ENCODE results near the gene PSIP1. TPM values are rescaled to one million over a fixed set of nuclear protein-coding genes. Genes with fewer than 3 reads are reported as not detected.
"Not testable (repeated sequence)": the region's sequence is repeated elsewhere in the genome, so short reads cannot be mapped to it uniquely, and the experiment has no call there.

PSIP1 gene
- total RNA-seq, 2 donors from 2014 or later, result 25.5 to 41.2 TPM

GRCh38 chr9:15542624-15543023 lies 31.9 kb upstream of the PSIP1 start:
- no peaks in the 10 kb centered on the region for H3K9me3 ChIP-seq
- H3K9ac ChIP-seq (ENCODE audit: low read depth in 2 of 2, low read length in 2 of 2), result no peak overlapping the region
- H3K4me3 ChIP-seq, result no peak overlapping the region
- no peaks in the 10 kb centered on the region for H3K4me1 ChIP-seq
- H3K36me3 ChIP-seq, result no peaks in the 10 kb centered on the region
- no peaks in the 10 kb centered on the region for H3K27me3 ChIP-seq
- intact Hi-C loops (cut with DNase I), result no loop called here
- no peak overlapping the region for H3K27ac ChIP-seq
- TF ChIP-seq CTCF (IDR thresholded peaks at IDR 0.05), result no peak
- DNase-seq, result no peak

GRCh38 chr9:15541872-15542271 lies 31.1 kb upstream of the PSIP1 start:
- intact Hi-C loops (cut with DNase I), result no loop called here
- H3K27ac ChIP-seq, result no peak overlapping the region
- H3K9ac ChIP-seq (ENCODE audit: low read depth in 2 of 2, low read length in 2 of 2), result no peak overlapping the region
- DNase-seq, result no peak
- no peaks in the 10 kb centered on the region for H3K27me3 ChIP-seq
- no peak overlapping the region for H3K4me3 ChIP-seq
- H3K9me3 ChIP-seq, result no peaks in the 10 kb centered on the region
- no peak for TF ChIP-seq CTCF (IDR thresholded peaks at IDR 0.05)
- no peaks in the 10 kb centered on the region for H3K36me3 ChIP-seq
- no peaks in the 10 kb centered on the region for H3K4me1 ChIP-seq

- intact Hi-C loops (cut with DNase I), result no loop called here
- H3K36me3 ChIP-seq, result no peaks in the 10 kb centered on the region
Observed at GRCh38 chr9:15531380-15531779, 20.6 kb upstream of the PSIP1 start.

GRCh38 chr9:15529566-15530324 lies 19.0 kb upstream of the PSIP1 start:
- no peak for TF ChIP-seq CTCF (IDR thresholded peaks at IDR 0.05)
- intact Hi-C loops (cut with DNase I), result no loop called here
- DNase-seq, result no peak
- H3K27ac ChIP-seq, result no peak overlapping the region
- H3K4me3 ChIP-seq, result no peak overlapping the region
- H3K27me3 ChIP-seq, result no peaks in the 10 kb centered on the region
- no peak overlapping the region for H3K9ac ChIP-seq (ENCODE audit: low read depth in 2 of 2, low read length in 2 of 2)
- H3K4me1 ChIP-seq, result no peaks in the 10 kb centered on the region
- no peaks in the 10 kb centered on the region for H3K9me3 ChIP-seq
- H3K36me3 ChIP-seq, result no peaks in the 10 kb centered on the region

More at GRCh38 chr9:15531380-15531779, 20.6 kb upstream of the PSIP1 start:
- no peak for TF ChIP-seq CTCF (IDR thresholded peaks at IDR 0.05)
- DNase-seq, result no peak
- Histone ChIP-seq H3K27me3 (no peaks in the 10 kb centered on the region), H3K27ac (no peak overlapping the region), H3K9ac (ENCODE audit: low read depth in 2 of 2, low read length in 2 of 2) (no peak overlapping the region), H3K9me3 (no peaks in the 10 kb centered on the region), H3K4me1 (no peaks in the 10 kb centered on the region), H3K4me3 (no peak overlapping the region)

GRCh38 chr9:15527035-15527434 lies 16.3 kb upstream of the PSIP1 start:
- H3K9me3 ChIP-seq; H3K27ac ChIP-seq; H3K27me3 ChIP-seq; H3K9ac ChIP-seq (ENCODE audit: low read depth in 2 of 2, low read length in 2 of 2); H3K4me3 ChIP-seq; intact Hi-C loops (cut with DNase I); H3K4me1 ChIP-seq; H3K36me3 ChIP-seq; DNase-seq: not testable (repeated sequence)

GRCh38 chr9:15525958-15526357 lies 15.2 kb upstream of the PSIP1 start:
- Histone ChIP-seq H3K9me3 (no peaks in the 10 kb centered on the region), H3K9ac (ENCODE audit: low read depth in 2 of 2, low read length in 2 of 2) (no peak overlapping the region), H3K36me3 (no peaks in the 10 kb centered on the region), H3K4me3 (no peak overlapping the region), H3K4me1 (no peaks in the 10 kb centered on the region), H3K27me3 (no peaks in the 10 kb centered on the region), H3K27ac (no peak overlapping the region)
- no peak for DNase-seq
- no peak for TF ChIP-seq CTCF (IDR thresholded peaks at IDR 0.05)
- intact Hi-C loops (cut with DNase I), result no loop called here
